ENCODE results near the gene MYBPC1.
"Not testable (repeated sequence)": the region's sequence is repeated elsewhere in the genome, so short reads cannot be mapped to it uniquely, and the experiment has no call there.

The MYBPC1 gene

GRCh38 chr12:101722392-101722791 lies 127.6 kb downstream of the MYBPC1 start:
- TF ChIP-seq CTCF (IDR thresholded peaks at IDR 0.05; ENCODE audit: low read depth, low read length) (no peak), MAX (IDR thresholded peaks at IDR 0.05; ENCODE audit: low read depth, low read length) (no peak), MYC (IDR thresholded peaks at IDR 0.05; ENCODE audit: low read depth, low read length) (no peak), POLR2A (IDR thresholded peaks at IDR 0.05; ENCODE audit: extremely low read depth, insufficient read length) (no peak)
- no peak overlapping the region for H3K4me3 ChIP-seq (ENCODE audit: low read depth, low read length)

GRCh38 chr12:101727098-101727497 lies 132.3 kb downstream of the MYBPC1 start:
- TF ChIP-seq MAX (IDR thresholded peaks at IDR 0.05; ENCODE audit: low read depth, low read length) (no peak), MYC (IDR thresholded peaks at IDR 0.05; ENCODE audit: low read depth, low read length) (no peak), CTCF (IDR thresholded peaks at IDR 0.05; ENCODE audit: low read depth, low read length) (no peak), POLR2A (IDR thresholded peaks at IDR 0.05; ENCODE audit: extremely low read depth, insufficient read length) (no peak)
- no peak overlapping the region for H3K4me3 ChIP-seq (ENCODE audit: low read depth, low read length)
- no peak for DNase-seq (ENCODE audit: low read depth)

More at GRCh38 chr12:101722392-101722791, 127.6 kb downstream of the MYBPC1 start:
- no peak for DNase-seq (ENCODE audit: low read depth)

- no peak for TF ChIP-seq POLR2A (IDR thresholded peaks at IDR 0.05; ENCODE audit: extremely low read depth, insufficient read length)
- TF ChIP-seq MYC (IDR thresholded peaks at IDR 0.05; ENCODE audit: low read depth, low read length): no peak
- TF ChIP-seq MAX (IDR thresholded peaks at IDR 0.05; ENCODE audit: low read depth, low read length): no peak
- TF ChIP-seq CTCF (IDR thresholded peaks at IDR 0.05; ENCODE audit: low read depth, low read length): no peak
- DNase-seq (ENCODE audit: low read depth): no peak
- H3K4me3 ChIP-seq (ENCODE audit: low read depth, low read length): no peak overlapping the region
These were observed 135.1 kb downstream of the MYBPC1 start for GRCh38 chr12:101729842-101730241.

GRCh38 chr12:101732318-101732717 lies 137.5 kb downstream of the MYBPC1 start:
- TF ChIP-seq MAX (IDR thresholded peaks at IDR 0.05; ENCODE audit: low read depth, low read length) (no peak), POLR2A (IDR thresholded peaks at IDR 0.05; ENCODE audit: extremely low read depth, insufficient read length) (no peak), MYC (IDR thresholded peaks at IDR 0.05; ENCODE audit: low read depth, low read length) (no peak), CTCF (IDR thresholded peaks at IDR 0.05; ENCODE audit: low read depth, low read length) (no peak)
- no peak for DNase-seq (ENCODE audit: low read depth)
- no peak overlapping the region for H3K4me3 ChIP-seq (ENCODE audit: low read depth, low read length)

- no peak for TF ChIP-seq MAX (IDR thresholded peaks at IDR 0.05; ENCODE audit: low read depth, low read length)
- no peak for TF ChIP-seq MYC (IDR thresholded peaks at IDR 0.05; ENCODE audit: low read depth, low read length)
- TF ChIP-seq CTCF (IDR thresholded peaks at IDR 0.05; ENCODE audit: low read depth, low read length): no peak
- TF ChIP-seq POLR2A (IDR thresholded peaks at IDR 0.05; ENCODE audit: extremely low read depth, insufficient read length): no peak
- no peak for DNase-seq (ENCODE audit: low read depth)
- H3K4me3 ChIP-seq (ENCODE audit: low read depth, low read length): no peak overlapping the region
These were observed 138.4 kb downstream of the MYBPC1 start for GRCh38 chr12:101733166-101733565.

GRCh38 chr12:101734482-101734881 lies 139.7 kb downstream of the MYBPC1 start:
- H3K4me3 ChIP-seq (ENCODE audit: low read depth, low read length); DNase-seq (ENCODE audit: low read depth): not testable (repeated sequence)
